Panc1 (cell line): Measurements from ENCODE around the gene KCNQ1. TPM values are rescaled to one million over a fixed set of nuclear protein-coding genes. Genes with fewer than 3 reads are reported as not detected.

Experiments
- ATAC-seq: fragments of 200-7000 bp; cut with Tn5 transposase; 2 replicates; pipeline ENCODE4 v1.9.1; 2020; ENCODE audit warnings: mild to moderate bottlenecking, moderate library complexity
- BruUV-seq: library from RNA; stranded (reverse); fragments of 400-500 nt; replicated peaks from 2 replicates; lab custom pipeline; 2021; lab: Mats Ljungman, UMichigan
- CTCF ChIA-PET: fragments of 300-600 bp; sonication (Branson Sonifier 250); formaldehyde crosslinking; loops from one replicate; lab custom pipeline; 2022; ENCODE audit warnings: antibody characterized with exemption; lab: Charles Lee
- POLR2A ChIA-PET: fragments of 300-600 bp; sonication (Branson Sonifier 250); formaldehyde crosslinking; loops from one replicate; lab custom pipeline; 2022; ENCODE audit warnings: antibody characterized with exemption; lab: Charles Lee
- DNase-seq: peaks from one replicate; pipeline ENCODE4 v3.0.0-alpha.2; 2010; ENCODE audit warnings: low read depth, low spot score
- H3K27ac ChIP-seq: 2 replicates; pipeline ENCODE4 v1.5.1; 2011; ENCODE audit warnings: mild to moderate bottlenecking, low read length, inconsistent platforms
- H3K27me3 ChIP-seq: fragments of 200-500 bp; sonication (Bioruptor generic); 2 replicates; pipeline ENCODE4 v1.6.0; 2014; ENCODE audit warnings: low read length, inconsistent platforms; ENCODE audit not compliant: control insufficient read depth, insufficient read depth
- H3K36me3 ChIP-seq: fragments of 200-500 bp; sonication (Bioruptor generic); 2 replicates; pipeline ENCODE4 v1.5.1; 2014; ENCODE audit warnings: inconsistent platforms, mild to moderate bottlenecking, low read length, moderate library complexity; ENCODE audit not compliant: control insufficient read depth, insufficient read depth
- H3K4me1 ChIP-seq: 2 replicates; pipeline ENCODE4 v1.5.1; 2011; ENCODE audit warnings: inconsistent platforms, mild to moderate bottlenecking, low read length, moderate library complexity; ENCODE audit not compliant: control insufficient read depth, insufficient read depth
- H3K4me3 ChIP-seq, 2 experiments: 2 replicates each; pipeline ENCODE4 v1.5.1; 2011 to 2012; ENCODE audit warnings: low read depth in 2 of 2, low read length in 2 of 2, mild to moderate bottlenecking in 2 of 2, inconsistent platforms in 1 of 2, moderate library complexity in 1 of 2
- H3K9me3 ChIP-seq: fragments of 200-500 bp; sonication (Bioruptor generic); 2 replicates; pipeline ENCODE4 v1.5.1; 2014; ENCODE audit warnings: low read depth, mild to moderate bottlenecking, inconsistent platforms, low read length, moderate library complexity; ENCODE audit not compliant: control insufficient read depth, insufficient read depth
- CTCF ChIP-seq: fragments of 450-650 bp; IDR thresholded peaks from 2 replicates; pipeline ENCODE4 v1.5.1; 2017; ENCODE audit warnings: mild to moderate bottlenecking
- POLR2AphosphoS5 ChIP-seq: IDR thresholded peaks from 2 replicates; pipeline ENCODE4 v1.6.1; 2012; ENCODE audit warnings: mild to moderate bottlenecking, low read depth, low read length, moderate library complexity
- REST ChIP-seq, 2 experiments: IDR thresholded peaks; 2 replicates each; pipeline ENCODE4 v1.6.1; 2011 to 2012; ENCODE audit warnings: low read depth in 2 of 2, control low read depth in 1 of 2, low read length in 1 of 2, mild to moderate bottlenecking in 1 of 2, moderate library complexity in 1 of 2; ENCODE audit not compliant: insufficient read depth in 1 of 2
- SIN3A ChIP-seq: IDR thresholded peaks from 2 replicates; pipeline ENCODE4 v1.6.1; 2012; ENCODE audit warnings: low read depth, mild to moderate bottlenecking, low read length, moderate library complexity, borderline replicate concordance; ENCODE audit not compliant: insufficient read depth
- TCF7L2 ChIP-seq: IDR thresholded peaks from 2 replicates; pipeline ENCODE4 v1.6.1; 2011; ENCODE audit warnings: mild to moderate bottlenecking, low read depth, low read length, inconsistent platforms
- in situ Hi-C: cut with HindIII; loops from 2 replicates; pipeline ENCODE4 v1.10.0; 2016; ENCODE audit warnings: low sequenced_read_pairs, low pct_unique_long_range_greater_than_20kb
- intact Hi-C: fragments of 100-400 bp; cut with micrococcal nuclease; formaldehyde crosslinking; loops from one replicate; pipeline ENCODE4 v1.10.0; 2022; ENCODE audit not compliant: unreplicated experiment
- total RNA-seq: library from RNA; stranded (reverse); gene quantifications from one replicate; pipeline ENCODE4 v1.2.1, GENCODE V29; 2021; ENCODE audit not compliant: unreplicated experiment

Gene KCNQ1
- total RNA-seq, 1 experiment from 2014 or later: 1.0 TPM

GRCh38 chr11:2707736-2708135 is 262.9 kb downstream of the KCNQ1 start:
- POLR2A ChIA-PET: interaction anchor here (0.6 kb wide), 1 partner anchor 307 kb away, joined by 21 read pairs; the partner anchor contains the start of gene TSSC4

DNA sequence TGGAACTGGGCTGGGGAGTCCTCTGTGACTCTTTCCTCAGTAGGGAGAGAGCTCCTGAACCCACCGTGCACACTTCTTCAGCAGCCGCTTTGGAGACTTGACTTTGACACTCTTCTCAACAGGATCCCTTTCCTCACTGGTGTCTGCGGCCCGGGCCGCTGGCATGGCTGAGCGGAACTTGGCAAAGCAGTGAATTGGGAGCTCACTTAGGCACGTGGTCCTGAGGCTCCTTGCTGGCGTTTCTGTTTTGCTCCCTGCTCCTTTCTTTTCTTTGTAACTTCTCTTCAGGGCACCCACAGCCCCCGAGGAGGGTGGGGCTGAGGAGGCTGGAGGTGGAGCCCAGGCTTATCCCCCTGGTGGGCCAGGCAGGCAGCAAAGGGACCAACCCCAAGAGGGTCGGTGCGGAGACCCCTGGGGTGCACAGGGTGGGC is 263.4 kb downstream of the KCNQ1 start:
- POLR2A ChIA-PET: interaction anchor here (0.6 kb wide), 1 partner anchor 308 kb away, joined by 21 read pairs; the partner anchor contains the start of gene TSSC4
- DNase-seq (no peak), ATAC-seq (no peak)
- CTCF ChIA-PET: no interaction called here
- Histone ChIP-seq H3K9me3 (no peaks in the 10 kb centered on the region), H3K4me3 (no peak overlapping the region), H3K4me1 (0 out of 2 replicates have a peak, but pooled peaks cover 2% of the 10 kb centered on the region), H3K27ac (no peak overlapping the region), H3K27me3 (no peaks in the 10 kb centered on the region), H3K36me3 (no peaks in the 10 kb centered on the region)
- TF ChIP-seq REST (IDR thresholded peaks at IDR 0.05; ENCODE audit: insufficient read depth in 1 of 2, low read depth in 2 of 2, low read length in 1 of 2): no peak
- TF ChIP-seq SIN3A: no peak
- TF ChIP-seq POLR2AphosphoS5: no peak
- TF ChIP-seq CTCF: no peak
- no peak for TF ChIP-seq TCF7L2
- intact Hi-C loops (no loop called here), in situ Hi-C loops (no loop called here)
- BruUV-seq: no TSS peak

More at GRCh38 chr11:2707736-2708135, 262.9 kb downstream of the KCNQ1 start:
- CTCF ChIA-PET: no interaction called here
- ATAC-seq: no peak
- Histone ChIP-seq H3K9me3 (no peaks in the 10 kb centered on the region), H3K4me1 (0 out of 2 replicates have a peak, but pooled peaks cover 2% of the 10 kb centered on the region), H3K27me3 (no peaks in the 10 kb centered on the region), H3K36me3 (no peaks in the 10 kb centered on the region), H3K27ac (no peak overlapping the region), H3K4me3 (no peak overlapping the region)
- TF ChIP-seq TCF7L2 (no peak), CTCF (no peak), POLR2AphosphoS5 (no peak), SIN3A (no peak), REST (IDR thresholded peaks at IDR 0.05; ENCODE audit: insufficient read depth in 1 of 2, low read depth in 2 of 2, low read length in 1 of 2) (no peak)
- in situ Hi-C loops: no loop called here
- intact Hi-C loops: no loop called here
- no peak for DNase-seq
- no TSS peak for BruUV-seq
